ENCODE measurements around the gene KANSL1.
A peak's percentile ranks its signal among the peaks of the same experiment; 100 is the strongest.

The KANSL1 gene

DNA sequence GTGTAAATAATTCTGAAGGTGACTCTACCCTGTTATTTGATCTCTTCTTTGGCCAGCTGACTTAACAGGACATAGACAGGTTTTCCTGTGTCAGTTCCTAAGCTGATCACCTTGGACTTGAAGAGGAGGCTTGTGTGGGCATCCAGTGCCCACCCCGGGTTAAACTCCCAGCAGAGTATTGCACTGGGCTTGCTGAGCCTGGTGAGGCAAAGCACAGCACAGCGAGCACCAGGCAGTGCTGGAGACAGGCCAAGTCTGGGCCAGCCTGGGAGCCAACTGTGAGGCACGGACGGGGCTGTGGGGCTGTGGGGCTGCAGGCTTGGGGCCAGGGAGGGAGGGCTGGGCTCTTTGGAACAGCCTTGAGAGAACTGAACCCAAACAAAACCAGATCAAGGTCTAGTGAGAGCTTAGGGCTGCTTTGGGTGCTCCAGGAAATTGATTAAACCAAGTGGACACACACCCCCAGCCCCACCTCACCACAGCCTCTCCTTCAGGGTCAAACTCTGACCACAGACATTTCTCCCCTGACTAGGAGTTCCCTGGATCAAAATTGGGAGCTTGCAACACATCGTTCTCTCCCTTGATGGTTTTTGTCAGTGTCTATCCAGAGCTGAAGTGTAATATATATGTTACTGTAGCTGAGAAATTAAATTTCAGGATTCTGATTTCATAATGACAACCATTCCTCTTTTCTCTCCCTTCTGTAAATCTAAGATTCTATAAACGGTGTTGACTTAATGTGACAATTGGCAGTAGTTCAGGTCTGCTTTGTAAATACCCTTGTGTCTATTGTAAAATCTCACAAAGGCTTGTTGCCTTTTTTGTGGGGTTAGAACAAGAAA is 189.1 kb downstream of the KANSL1 start:
- H3K9ac ChIP-seq = no peak overlapping the region
- no peaks in the 10 kb centered on the region; a peak in 1 of 22 replicates for H4K20me1 ChIP-seq
- no peak overlapping the region for H3K27ac ChIP-seq
- TF ChIP-seq Cebpa-rat (IDR thresholded peaks at IDR 0.05) = no peak
- no peak overlapping the region for H3K4me2 ChIP-seq
- H3K4me3 ChIP-seq = no peak overlapping the region
- no peaks in the 10 kb centered on the region for H3K9me3 ChIP-seq (replicated peaks in 1 of 11)
- no peaks in the 10 kb centered on the region for H3K27me3 ChIP-seq
- H3K36me3 ChIP-seq = no peaks in the 10 kb centered on the region
- H3K4me1 ChIP-seq = peaks cover 0 to 18% (median under 1%) of the 10 kb centered on the region in 10 experiments; a peak in 9 of 20 replicates

DNA sequence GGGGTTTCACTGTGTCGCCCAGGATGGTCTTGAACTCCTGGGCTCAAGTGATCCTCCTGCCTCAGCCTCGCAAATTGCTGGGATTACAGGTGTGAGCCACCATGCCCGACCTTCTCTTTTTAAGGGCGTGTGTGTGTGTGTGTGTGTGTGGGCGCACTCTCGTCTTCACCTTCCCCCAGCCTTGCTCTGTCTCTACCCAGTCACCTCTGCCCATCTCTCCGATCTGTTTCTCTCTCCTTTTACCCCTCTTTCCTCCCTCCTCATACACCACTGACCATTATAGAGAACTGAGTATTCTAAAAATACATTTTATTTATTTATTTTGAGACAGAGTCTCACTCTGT is 190.3 kb downstream of the KANSL1 start:
- H3K9ac ChIP-seq = no peak overlapping the region
- H3K4me3 ChIP-seq = no peak overlapping the region
- H4K20me1 ChIP-seq = no peaks in the 10 kb centered on the region; a peak in 2 of 22 replicates
- H3K27me3 ChIP-seq = no peaks in the 10 kb centered on the region
- H3K36me3 ChIP-seq = no peaks in the 10 kb centered on the region
- peaks cover 0 to 11% (median 0%) of the 10 kb centered on the region in 10 experiments; a peak in 7 of 20 replicates for H3K4me1 ChIP-seq
- no peak overlapping the region for H3K27ac ChIP-seq
- TF ChIP-seq Cebpa-rat (IDR thresholded peaks at IDR 0.05) = no peak
- H3K9me3 ChIP-seq (replicated peaks in 1 of 11) = no peaks in the 10 kb centered on the region
- no peak overlapping the region for H3K4me2 ChIP-seq

DNA sequence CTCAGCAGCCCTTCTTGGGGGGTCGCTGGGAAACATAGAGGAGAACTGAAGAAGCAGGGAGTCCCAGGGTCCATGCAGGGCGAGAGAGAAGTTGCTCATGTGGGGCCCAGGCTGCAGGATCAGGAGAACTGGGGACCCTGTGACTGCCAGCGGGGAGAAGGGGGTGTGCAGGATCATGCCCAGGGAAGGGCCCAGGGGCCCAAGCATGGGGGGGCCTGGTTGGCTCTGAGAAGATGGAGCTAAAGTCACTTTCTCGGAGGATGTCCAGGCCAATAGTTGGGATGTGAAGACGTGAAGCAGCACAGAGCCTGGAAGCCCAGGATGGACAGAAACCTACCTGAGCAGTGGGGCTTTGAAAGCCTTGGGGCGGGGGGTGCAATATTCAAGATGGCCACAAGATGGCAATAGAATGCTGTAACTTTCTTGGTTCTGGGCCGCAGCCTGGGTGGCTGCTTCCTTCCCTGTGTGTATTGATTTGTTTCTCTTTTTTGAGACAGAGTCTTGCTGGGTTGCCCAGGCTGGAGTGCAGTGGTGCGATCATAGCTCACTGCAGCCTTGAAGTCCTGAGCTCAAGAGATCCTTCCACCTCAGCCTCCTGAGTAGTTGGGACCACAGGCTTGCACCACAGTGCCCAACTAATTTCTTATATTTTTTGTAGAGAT is 190.8 kb downstream of the KANSL1 start:
- H3K4me1 ChIP-seq = peaks cover 0 to 6% (median 0%) of the 10 kb centered on the region in 10 experiments; a peak in 6 of 20 replicates
- H3K27ac ChIP-seq = no peak overlapping the region
- no peak for TF ChIP-seq Cebpa-rat (IDR thresholded peaks at IDR 0.05)
- no peak overlapping the region for H3K4me3 ChIP-seq
- H3K27me3 ChIP-seq = no peaks in the 10 kb centered on the region
- H3K36me3 ChIP-seq = no peaks in the 10 kb centered on the region
- no peak overlapping the region for H3K4me2 ChIP-seq
- no peaks in the 10 kb centered on the region for H3K9me3 ChIP-seq (replicated peaks in 1 of 11)
- H4K20me1 ChIP-seq = no peaks in the 10 kb centered on the region; a peak in 2 of 22 replicates
- H3K9ac ChIP-seq = peak overlapping the region in 1 of 11 experiments; percentile 5; a peak in 1 of 22 replicates

DNA sequence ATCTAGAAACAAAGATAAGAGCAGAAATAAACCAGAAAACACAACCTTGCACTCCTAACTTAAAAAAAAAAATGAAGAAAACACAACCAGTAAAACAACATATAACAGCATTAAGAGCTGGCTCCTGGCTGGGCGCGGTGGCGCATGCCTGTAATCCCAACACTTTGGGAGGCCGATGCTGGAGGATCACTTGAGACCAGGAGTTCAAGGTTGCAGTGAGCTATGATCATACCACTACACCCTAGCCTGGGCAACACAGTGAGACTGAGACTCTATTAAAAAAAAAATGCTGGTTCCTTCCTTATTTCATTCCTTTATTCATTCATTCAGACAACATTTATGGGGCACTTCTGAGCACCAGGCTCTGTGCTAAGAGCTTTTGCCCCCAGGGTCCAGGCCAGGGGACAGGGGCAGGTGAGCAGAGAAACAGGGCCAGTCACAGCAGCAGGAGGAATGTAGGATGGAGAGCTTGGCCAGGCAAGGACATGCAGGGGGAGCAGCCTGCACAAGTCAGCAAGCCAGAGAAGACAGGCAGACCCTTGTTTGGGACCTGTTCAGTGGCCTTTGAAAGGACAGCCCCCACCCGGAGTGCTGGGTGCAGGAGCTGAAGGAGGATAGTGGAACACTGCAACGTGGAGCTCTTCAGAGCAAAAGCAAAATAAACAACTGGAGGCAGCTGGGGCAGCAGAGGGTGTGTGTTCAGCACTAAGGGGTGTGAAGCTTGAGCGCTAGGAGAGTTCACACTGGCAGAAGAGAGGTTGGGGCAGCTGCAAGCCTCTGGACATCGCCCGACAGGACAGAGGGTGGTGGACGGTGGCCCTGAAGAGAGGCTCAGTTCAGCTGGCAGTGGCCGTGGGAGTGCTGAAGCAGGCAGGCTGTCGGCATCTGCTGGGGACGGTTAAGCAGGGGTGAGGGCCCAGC is 191.6 kb downstream of the KANSL1 start:
- Histone ChIP-seq H3K4me3 (no peak overlapping the region), H3K4me1 (no peaks in the 10 kb centered on the region), H3K4me2 (no peak overlapping the region), H3K27me3 (no peaks in the 10 kb centered on the region), H3K9ac (peak overlapping the region in 1 of 11 experiments; percentile 5; a peak in 1 of 22 replicates), H4K20me1 (no peaks in the 10 kb centered on the region; a peak in 2 of 22 replicates), H3K36me3 (no peaks in the 10 kb centered on the region), H3K9me3 (replicated peaks in 1 of 11) (no peaks in the 10 kb centered on the region), H3K27ac (no peak overlapping the region)
- TF ChIP-seq Cebpa-rat (IDR thresholded peaks at IDR 0.05) = no peak

DNA sequence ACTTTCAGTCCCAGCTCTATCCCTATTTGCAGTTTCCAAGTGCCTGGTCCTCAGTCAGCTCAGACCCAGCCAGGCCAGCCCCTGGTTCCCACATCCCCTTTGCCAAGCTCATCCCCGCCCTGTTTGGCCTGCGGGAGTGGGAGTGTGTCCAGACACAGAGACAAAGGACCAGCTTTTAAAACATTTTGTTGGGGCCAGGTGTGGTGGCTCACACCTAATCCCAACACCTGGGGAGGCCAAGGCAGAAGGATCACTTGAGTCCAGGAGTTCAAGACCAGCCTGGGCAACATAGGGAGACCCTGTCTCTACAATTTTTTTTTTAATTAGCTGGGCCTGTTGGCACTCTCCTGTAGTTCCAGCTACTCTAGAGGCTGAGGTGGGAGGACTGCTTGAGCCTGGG is 192.5 kb downstream of the KANSL1 start:
- Histone ChIP-seq H3K27me3 (no peaks in the 10 kb centered on the region), H3K4me1 (no peaks in the 10 kb centered on the region), H3K9ac (0 out of 22 replicates have a peak overlapping the region, but pooled peaks of 1 of the 11 experiments have one; percentile 7), H4K20me1 (no peaks in the 10 kb centered on the region; a peak in 2 of 22 replicates), H3K36me3 (no peaks in the 10 kb centered on the region), H3K4me2 (no peak overlapping the region), H3K27ac (no peak overlapping the region), H3K9me3 (replicated peaks in 1 of 11) (no peaks in the 10 kb centered on the region), H3K4me3 (no peak overlapping the region)
- no peak for TF ChIP-seq Cebpa-rat (IDR thresholded peaks at IDR 0.05)

DNA sequence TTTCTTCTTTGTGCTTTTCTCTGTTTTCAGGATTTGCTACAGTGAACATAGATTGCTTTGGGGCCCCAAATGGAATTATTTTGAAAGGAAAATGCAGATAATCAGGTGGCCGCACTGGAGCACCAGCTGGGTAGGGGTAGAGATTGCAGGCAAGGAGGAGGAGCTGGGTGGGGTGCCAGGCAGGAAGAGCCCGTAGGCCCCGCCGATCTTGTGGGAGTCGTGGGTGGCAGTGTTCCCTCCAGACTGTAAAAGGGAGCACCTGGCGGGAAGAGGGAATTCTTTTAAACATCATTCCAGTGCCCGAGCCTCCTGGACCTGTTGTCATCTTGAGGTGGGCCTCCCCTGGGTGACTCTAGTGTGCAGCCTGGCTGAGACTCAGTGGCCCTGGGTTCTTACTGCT is 192.9 kb downstream of the KANSL1 start:
- TF ChIP-seq Cebpa-rat (IDR thresholded peaks at IDR 0.05) = no peak
- H3K9ac ChIP-seq = no peak overlapping the region
- H3K27me3 ChIP-seq = no peaks in the 10 kb centered on the region
- H3K4me2 ChIP-seq = no peak overlapping the region
- H3K4me3 ChIP-seq = no peak overlapping the region
- H3K36me3 ChIP-seq = no peaks in the 10 kb centered on the region
- H3K4me1 ChIP-seq = no peaks in the 10 kb centered on the region
- H3K27ac ChIP-seq = no peak overlapping the region
- no peaks in the 10 kb centered on the region; a peak in 2 of 22 replicates for H4K20me1 ChIP-seq
- no peaks in the 10 kb centered on the region for H3K9me3 ChIP-seq (replicated peaks in 1 of 11)

DNA sequence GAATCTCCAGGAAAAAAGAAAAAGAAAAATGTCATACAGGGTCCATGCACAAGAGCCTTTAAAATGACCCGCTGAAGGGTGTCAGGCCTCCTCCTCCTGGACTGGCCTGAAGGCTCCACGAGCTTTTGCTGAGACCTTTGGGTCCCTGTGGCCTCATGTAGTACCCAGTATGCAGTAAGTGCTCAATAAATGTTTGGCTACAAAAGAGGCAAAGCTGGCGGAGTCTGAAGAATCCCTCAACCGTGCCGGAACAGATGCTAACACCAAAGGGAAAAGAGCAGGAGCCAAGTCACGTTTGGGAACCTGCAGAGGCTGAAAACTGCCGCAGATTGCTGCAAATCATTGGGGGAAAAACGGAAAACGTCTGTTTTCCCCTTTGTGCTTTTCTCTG is 193.3 kb downstream of the KANSL1 start:
- H3K36me3 ChIP-seq = no peaks in the 10 kb centered on the region
- no peak overlapping the region for H3K4me3 ChIP-seq
- H4K20me1 ChIP-seq = no peaks in the 10 kb centered on the region; a peak in 2 of 22 replicates
- H3K27me3 ChIP-seq = no peaks in the 10 kb centered on the region
- no peak overlapping the region for H3K27ac ChIP-seq
- no peaks in the 10 kb centered on the region for H3K9me3 ChIP-seq (replicated peaks in 1 of 11)
- H3K9ac ChIP-seq = no peak overlapping the region
- H3K4me1 ChIP-seq = no peaks in the 10 kb centered on the region
- TF ChIP-seq Cebpa-rat (IDR thresholded peaks at IDR 0.05) = no peak
- H3K4me2 ChIP-seq = no peak overlapping the region

DNA sequence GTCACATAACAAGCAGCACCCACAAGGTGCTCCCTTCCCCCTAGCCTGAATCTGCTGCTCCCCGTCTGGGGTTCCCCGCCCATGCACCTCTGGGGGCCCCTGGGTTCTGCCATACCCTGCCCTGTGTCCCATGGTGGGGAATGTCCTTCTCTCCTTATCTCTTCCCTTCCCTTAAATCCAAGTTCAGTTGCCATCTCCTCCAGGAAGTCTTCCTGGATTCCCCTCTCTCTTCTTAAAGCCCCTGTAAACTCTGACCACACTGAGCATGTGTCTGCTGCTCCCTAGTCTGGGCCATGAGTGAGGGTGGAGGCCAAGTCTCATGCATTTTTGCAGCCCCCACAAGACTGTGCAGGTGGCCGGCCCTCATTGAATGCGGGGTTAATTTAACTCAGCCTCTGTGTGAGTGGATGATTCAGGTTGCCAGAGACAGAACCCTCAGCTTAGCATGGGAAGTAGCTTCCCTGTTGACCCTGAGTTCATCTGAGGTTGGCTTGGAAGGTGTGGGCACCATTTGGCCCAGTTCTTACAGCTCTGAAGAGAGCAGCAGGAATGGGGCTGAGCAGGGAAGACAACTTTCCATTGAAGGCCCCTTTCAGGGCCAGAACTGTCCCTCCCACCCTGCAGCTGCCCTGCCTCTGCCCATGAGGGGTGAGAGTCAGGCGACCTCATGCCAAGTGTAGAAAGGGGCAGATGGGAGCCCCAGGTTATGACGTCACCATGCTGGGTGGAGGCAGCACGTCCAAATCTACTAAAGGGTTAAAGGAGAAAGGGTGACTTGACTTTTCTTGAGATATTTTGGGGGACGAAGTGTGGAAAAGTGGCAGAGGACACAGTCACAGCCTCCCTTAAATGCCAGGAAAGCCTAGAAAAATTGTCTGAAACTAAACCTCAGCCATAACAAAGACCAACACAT is 194.0 kb downstream of the KANSL1 start, which contains the start of gene STH:
STH (plus strand) TSS at position 264 of the 913 bp plus-strand sequence; CDS start at position 294, 30 bp downstream.
- H3K4me3 ChIP-seq = no peak within 1 kb of the TSS
- no peaks in the 10 kb centered on the region; a peak in 2 of 22 replicates for H4K20me1 ChIP-seq
- no peak within 1 kb of the TSS for H3K27ac ChIP-seq
- H3K9ac ChIP-seq = no peak within 1 kb of the TSS
- H3K9me3 ChIP-seq (replicated peaks in 1 of 11) = no peaks in the 10 kb centered on the region
- no peaks in the 10 kb centered on the region for H3K4me1 ChIP-seq
- TF ChIP-seq Cebpa-rat (IDR thresholded peaks at IDR 0.05) = no peak
- H3K4me2 ChIP-seq = no peak within 1 kb of the TSS
- H3K27me3 ChIP-seq = no peaks in the 10 kb centered on the region
- no peaks in the 10 kb centered on the region for H3K36me3 ChIP-seq
